Colonic mucosa (tissue), 4 donors: ENCODE results near the gene TBC1D2. TPM values are rescaled to one million over a fixed set of nuclear protein-coding genes. Genes with fewer than 3 reads are reported as not detected.

Source experiments
- DNase-seq: peaks from one replicate; pipeline ENCODE4 v3.0.0-alpha.2; 2020
- H3K27ac ChIP-seq: fragments of 200-600 bp; one replicate; pipeline ENCODE4 v1.8.0; 2021
- H3K27me3 ChIP-seq: fragments of 200-600 bp; one replicate; pipeline ENCODE4 v1.8.0; 2021
- H3K36me3 ChIP-seq: fragments of 200-600 bp; one replicate; pipeline ENCODE4 v1.8.0; 2021
- H3K4me1 ChIP-seq: fragments of 200-600 bp; one replicate; pipeline ENCODE4 v1.8.0; 2021; ENCODE audit warnings: mild to moderate bottlenecking
- H3K4me3 ChIP-seq: fragments of 200-600 bp; one replicate; pipeline ENCODE4 v1.8.0; 2021
- H3K9ac ChIP-seq, 2 donors: one replicate each; pipeline ENCODE4 v1.7.0; 2013; ENCODE audit warnings: control low read depth in 2 of 2, low read depth in 2 of 2, low read length in 2 of 2
- H3K9me3 ChIP-seq: fragments of 200-600 bp; one replicate; pipeline ENCODE4 v1.8.0; 2021
- intact Hi-C: fragments of 100-400 bp; cut with DNase I; formaldehyde crosslinking; loops from one replicate; pipeline ENCODE4 v1.14.1; 2022
- microRNA-seq: library from miRNA; unstranded; fragments of <30 nt; microRNA quantifications from one replicate; pipeline ENCODE4, GENCODE V29; 2019
- total RNA-seq, 2 donors: library from RNA; stranded (reverse); fragmentation: NEBNext Ultra II Directional in 1 of 2; extraction: Animal tissue kit (Norgen Biotek cat#: 25700) in 1 of 2; gene quantifications; one replicate each; pipeline ENCODE4 v1.2.1, GENCODE V29; 2021
- TF ChIP-seq, protein P1 (sequence below): fragments of 200-600 bp; IDR thresholded peaks from one replicate; pipeline ENCODE4 v1.8.0; 2022; ENCODE audit warnings: antibody characterized with exemption, mild to moderate bottlenecking
- donor health status: healthy.
- donor health status: DM: no; HTN: no; CAD: no.
- donor health status: DM: no; HTN: no; CAD: no.

The TBC1D2 gene
- total RNA-seq, 2 donors from 2014 or later = 20.1 to 26.9 TPM

DNA sequence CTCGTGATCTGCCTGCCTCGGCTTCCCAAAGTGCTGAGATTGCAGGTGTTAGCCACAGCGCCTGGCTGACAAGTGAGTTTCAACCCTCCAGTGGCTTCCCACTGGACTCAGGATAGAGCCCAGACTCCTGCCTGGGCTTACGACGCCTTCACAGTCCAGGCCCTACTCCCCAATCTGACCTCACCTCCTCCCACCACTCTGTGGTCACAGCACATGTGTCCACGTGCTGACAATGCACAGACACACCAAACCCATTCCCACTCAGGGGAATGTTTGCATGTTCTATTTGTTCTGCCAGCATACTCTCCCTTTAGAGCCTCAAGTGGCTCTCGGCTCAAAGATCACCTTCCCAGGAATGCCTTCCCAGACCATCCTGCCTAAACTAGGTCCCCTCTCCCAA, 105.3 kb downstream of the TBC1D2 start:
- Histone ChIP-seq H3K9ac (no peak overlapping the region), H3K9me3 (no peaks in the 10 kb centered on the region), H3K27me3 (no peaks in the 10 kb centered on the region), H3K27ac (no peak overlapping the region), H3K36me3 (no peaks in the 10 kb centered on the region), H3K4me3 (no peak overlapping the region), H3K4me1 (peaks cover 16% of the 10 kb centered on the region)
- TF ChIP-seq, protein P1, sequence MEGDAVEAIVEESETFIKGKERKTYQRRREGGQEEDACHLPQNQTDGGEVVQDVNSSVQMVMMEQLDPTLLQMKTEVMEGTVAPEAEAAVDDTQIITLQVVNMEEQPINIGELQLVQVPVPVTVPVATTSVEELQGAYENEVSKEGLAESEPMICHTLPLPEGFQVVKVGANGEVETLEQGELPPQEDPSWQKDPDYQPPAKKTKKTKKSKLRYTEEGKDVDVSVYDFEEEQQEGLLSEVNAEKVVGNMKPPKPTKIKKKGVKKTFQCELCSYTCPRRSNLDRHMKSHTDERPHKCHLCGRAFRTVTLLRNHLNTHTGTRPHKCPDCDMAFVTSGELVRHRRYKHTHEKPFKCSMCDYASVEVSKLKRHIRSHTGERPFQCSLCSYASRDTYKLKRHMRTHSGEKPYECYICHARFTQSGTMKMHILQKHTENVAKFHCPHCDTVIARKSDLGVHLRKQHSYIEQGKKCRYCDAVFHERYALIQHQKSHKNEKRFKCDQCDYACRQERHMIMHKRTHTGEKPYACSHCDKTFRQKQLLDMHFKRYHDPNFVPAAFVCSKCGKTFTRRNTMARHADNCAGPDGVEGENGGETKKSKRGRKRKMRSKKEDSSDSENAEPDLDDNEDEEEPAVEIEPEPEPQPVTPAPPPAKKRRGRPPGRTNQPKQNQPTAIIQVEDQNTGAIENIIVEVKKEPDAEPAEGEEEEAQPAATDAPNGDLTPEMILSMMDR = no peak
- DNase-seq = no peak
- intact Hi-C loops = no loop called here

DNA sequence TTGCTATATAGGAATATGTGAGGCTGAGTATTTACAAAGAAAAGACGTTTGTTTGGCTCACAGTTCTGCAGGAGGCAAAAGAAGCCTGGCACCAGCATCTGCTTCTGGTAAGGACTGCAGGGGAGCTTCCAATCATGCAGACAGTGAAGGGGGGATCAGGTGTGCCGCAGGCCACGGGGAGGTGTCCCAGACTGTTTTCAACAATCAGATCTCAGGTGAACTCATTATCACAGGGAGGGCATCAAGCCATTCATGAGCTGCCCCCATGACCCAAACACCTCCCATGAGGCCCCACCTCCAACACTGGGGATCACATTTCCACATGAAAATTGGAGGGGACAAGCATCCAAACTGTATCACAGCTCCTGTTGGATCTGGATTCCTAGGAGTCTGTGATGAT, 106.0 kb downstream of the TBC1D2 start:
- DNase-seq = no peak
- peaks cover 16% of the 10 kb centered on the region for H3K4me1 ChIP-seq
- no peaks in the 10 kb centered on the region for H3K36me3 ChIP-seq
- H3K9ac ChIP-seq = no peak overlapping the region
- H3K4me3 ChIP-seq = no peak overlapping the region
- no peak overlapping the region for H3K27ac ChIP-seq
- H3K9me3 ChIP-seq = no peaks in the 10 kb centered on the region
- intact Hi-C loops = no loop called here
- H3K27me3 ChIP-seq = no peaks in the 10 kb centered on the region
- TF ChIP-seq, protein P1 = no peak

Small RNAs within 50 kb of the gene (microRNA-seq; reads per million reads assigned to microRNA genes)
- gene MIR6854 = not detected

Other genes with a start within 250 kb of the TBC1D2 start
- 100 to 1,000 TPM; 223 to 254 TPM for gene NANS, start 198.9 kb downstream of the TBC1D2 start, total RNA-seq
- 10 to 100 TPM; 44.6 to 62.0 TPM for gene TRIM14, start 136.4 kb downstream of the TBC1D2 start, total RNA-seq
- 10 to 100 TPM; 53.8 to 68.1 TPM for gene CORO2A, start 63.0 kb downstream of the TBC1D2 start, total RNA-seq